CD4-positive, alpha-beta T cell treated with Interferon gamma for 1 hour (primary cell): Measurements from ENCODE around the gene PLEKHA6.
"Not testable (repeated sequence)": the region's sequence is repeated elsewhere in the genome, so short reads cannot be mapped to it uniquely, and the experiment has no call there.

ENCODE experiments used
- DNase-seq: peaks from one replicate; pipeline ENCODE4 v3.0.0-alpha.2; 2020

The PLEKHA6 gene

GRCh38 chr1:204258213-204259115 is 101.3 kb downstream of the PLEKHA6 start:
- DNase-seq: peak; percentile 10

DNA sequence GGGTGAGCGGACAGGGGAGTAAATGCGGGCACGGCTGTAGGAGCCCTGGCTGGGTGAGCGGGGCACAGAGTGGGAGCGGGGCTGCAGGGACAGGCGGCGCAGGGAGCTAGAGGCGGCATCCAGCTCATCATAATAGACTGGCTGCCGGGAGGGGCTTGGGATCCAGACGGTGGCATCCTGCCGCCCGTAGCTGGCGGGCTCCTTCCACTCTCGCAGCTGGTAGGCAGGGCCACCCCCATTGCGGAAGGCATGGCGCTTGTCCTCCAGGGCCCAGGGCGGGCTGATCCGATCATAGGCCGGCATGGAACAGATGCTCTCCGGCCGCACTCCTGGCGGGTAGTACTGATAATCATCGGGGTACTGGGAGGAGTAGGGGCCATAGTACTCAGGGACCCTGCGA is 102.3 kb downstream of the PLEKHA6 start:
- no peak for DNase-seq

DNA sequence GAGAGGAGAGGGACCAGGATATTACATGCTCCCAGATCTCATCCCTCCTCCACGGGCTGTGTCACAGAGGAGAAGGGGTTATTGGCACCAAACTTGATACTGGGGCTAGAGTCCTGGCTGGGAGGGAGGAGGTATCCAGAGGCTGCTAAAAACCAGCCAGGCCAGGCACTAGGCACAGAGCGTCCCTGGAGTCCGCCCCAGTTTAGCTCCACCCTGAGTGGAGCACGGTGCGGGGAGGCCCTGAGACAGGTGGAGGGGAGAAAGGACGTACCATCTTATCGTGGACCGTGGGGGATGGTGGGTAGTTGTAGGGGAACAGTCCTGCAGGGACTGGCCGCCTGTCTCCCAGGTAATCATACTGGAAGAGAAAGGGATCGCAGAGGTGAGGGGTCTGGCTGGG is 103.2 kb downstream of the PLEKHA6 start:
- DNase-seq: no peak

- DNase-seq: no peak
Measured at GRCh38 chr1:204255966-204256365, 103.8 kb downstream of the PLEKHA6 start.

- no peak for DNase-seq
Measured at GRCh38 chr1:204255225-204255624, 104.5 kb downstream of the PLEKHA6 start.

DNA sequence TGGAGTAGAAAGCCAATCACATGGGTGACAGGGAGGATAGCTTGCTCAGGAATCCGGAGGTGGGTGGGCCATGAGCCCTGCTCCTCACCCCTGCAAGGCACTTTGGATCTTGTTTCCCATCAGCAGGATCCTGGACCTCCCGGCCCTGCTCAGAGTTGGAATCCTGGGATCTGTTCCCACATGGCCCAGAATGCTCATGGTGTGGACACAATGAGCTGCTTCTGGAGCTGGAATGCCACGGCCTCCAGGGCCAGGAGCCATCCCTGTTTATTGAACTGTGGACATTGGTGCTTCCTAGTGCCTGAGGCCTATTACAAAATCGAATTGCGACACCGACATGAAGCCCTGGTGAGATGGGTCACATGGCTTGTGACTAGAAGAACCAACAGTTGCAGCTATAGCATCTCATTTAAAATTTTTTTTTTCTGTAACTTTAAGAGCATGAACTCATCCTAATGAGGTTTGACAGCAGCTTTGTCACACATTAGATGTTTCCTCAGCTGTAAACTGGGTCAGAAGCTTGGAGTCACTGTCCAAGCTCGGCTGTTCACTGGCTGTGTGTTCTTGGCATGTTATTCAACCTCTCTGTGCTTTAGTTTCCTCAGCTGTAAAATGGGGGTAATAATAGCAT is 105.6 kb downstream of the PLEKHA6 start:
- DNase-seq: peak; percentile 13

GRCh38 chr1:204251926-204252689 is 107.6 kb downstream of the PLEKHA6 start:
- DNase-seq: no peak

DNA sequence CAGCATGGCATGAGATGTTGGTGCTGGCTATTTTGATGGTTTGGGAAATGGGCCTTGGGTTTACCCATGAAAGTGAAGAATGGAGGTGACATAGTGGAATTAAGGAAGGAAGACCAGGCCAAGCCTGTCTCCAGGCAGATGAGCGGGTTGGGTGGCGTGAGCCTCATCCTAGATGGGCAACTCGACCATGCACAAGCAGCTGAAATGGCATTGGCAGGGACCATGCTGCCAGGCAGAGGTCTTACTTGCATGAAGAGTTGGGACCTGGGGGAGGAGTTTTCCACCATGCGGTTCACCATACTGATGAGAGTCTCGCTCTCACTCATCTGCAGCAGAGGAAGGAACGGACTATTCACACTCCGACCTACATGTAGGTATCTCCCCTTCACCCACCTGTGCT is 108.4 kb downstream of the PLEKHA6 start:
- no peak for DNase-seq

GRCh38 chr1:204250428-204251030 is 109.2 kb downstream of the PLEKHA6 start:
- no peak for DNase-seq

DNA sequence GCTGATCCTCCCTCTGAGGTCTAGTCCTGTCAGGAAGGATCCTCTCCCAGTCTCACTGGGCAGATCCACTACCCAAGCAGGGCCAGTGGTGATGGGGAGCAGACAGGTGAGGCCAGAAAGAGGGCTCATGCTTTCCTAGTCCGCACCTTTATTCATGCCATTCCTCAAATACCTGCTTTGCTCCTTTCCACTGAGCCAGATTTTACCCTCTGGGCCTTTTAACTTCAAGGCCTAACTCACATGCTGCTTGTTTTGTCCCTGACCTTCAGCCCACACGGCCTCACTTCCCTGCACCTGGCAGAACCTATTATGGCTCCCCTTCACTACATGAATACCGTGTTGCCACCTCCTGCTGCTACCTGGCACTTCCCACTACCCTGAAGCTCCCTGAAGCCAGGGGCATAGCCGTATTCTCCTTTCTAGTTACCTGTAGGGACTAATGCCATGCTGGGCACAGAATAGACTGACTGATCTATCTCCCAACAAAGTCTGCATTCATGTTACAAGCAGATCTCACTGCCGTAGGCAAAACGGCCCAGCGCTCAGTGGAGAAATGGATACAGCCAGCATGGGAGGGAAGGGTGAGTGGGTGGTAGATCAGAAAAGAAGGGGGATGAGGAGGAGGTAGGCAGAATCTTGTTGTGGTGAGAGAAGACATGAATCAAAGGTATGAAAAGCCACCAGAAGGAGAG is 109.8 kb downstream of the PLEKHA6 start:
- no peak for DNase-seq

DNA sequence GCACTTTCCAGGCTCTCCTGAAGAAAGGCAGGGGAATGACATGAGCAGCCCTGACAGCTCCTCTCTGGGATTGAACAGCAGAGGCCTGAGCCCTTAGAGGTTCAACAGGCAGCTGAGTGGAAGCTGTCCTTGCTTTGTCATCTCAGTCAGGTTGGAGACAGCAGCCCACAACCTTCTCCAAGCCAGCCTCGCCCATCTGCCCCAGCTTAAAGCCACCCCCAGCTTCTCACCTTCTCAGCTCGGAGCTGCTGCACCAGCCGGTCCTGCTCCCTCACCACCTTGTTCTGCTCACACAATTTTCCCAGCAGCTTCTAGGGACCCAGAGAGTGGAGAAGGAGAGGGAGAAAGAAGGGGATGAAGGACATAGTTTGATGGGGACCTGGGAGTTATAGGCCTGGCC is 110.8 kb downstream of the PLEKHA6 start:
- no peak for DNase-seq

- no peak for DNase-seq
Measured at GRCh38 chr1:204246876-204247275, 112.9 kb downstream of the PLEKHA6 start.

DNA sequence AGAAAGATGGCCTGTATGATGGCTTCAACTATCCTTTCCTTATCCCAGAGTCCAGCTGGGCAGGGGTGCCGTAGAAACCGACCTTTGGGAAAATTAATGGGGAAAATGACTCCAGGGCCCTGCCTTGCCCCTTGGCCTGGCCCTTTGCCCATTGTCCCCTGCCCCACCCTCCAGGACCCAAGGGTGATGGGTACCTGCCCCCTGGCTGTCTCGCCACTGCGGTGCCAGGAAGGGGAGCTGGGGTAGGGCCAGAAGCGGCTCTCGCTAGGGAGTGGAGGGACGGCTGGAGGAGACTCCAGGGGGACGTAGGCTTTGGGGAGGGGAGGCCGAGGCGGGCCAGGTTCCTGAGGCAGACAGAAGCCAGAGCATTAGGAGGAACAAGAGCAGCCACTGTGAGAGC is 116.8 kb downstream of the PLEKHA6 start:
- no peak for DNase-seq

DNA sequence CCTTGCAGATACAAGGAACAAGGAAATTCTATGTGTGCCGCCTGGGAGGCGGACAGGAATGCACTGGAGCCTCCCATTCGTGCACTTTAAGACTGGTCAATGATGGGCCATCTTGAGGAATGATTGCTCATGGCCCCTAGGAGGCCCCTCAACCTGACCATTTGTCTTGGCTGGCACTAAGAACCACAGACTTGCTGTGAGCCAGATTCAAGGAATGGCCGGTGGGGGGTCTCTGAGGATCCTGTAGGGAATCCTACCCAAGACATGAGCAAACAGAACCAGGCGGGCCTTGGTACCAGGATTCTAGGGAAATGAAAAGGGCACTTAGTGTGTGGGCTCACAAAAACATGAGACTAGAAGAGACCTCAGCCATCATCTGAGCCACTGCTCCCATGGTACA is 117.8 kb downstream of the PLEKHA6 start:
- DNase-seq: no peak

DNA sequence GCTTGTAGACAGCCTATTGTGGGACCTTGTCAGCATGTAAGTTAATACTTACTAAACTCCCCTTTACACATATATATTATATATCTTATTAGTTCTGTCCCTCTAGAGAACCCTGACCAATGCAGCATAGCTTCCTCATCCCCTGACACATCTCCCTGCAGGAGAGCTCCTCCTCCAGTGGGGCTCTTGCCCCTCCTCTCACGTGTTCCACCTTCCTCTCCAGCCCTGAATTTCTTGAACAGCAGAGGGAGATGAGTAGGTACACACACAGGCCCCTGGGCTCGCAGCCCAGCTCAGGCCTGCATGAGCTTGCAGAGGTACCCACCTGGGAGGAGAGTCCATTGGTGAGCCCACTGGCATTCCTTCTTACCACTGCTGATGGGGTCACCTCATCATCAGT is 118.7 kb downstream of the PLEKHA6 start:
- DNase-seq: no peak

GRCh38 chr1:204240233-204240632 is 119.5 kb downstream of the PLEKHA6 start:
- DNase-seq: no peak

DNA sequence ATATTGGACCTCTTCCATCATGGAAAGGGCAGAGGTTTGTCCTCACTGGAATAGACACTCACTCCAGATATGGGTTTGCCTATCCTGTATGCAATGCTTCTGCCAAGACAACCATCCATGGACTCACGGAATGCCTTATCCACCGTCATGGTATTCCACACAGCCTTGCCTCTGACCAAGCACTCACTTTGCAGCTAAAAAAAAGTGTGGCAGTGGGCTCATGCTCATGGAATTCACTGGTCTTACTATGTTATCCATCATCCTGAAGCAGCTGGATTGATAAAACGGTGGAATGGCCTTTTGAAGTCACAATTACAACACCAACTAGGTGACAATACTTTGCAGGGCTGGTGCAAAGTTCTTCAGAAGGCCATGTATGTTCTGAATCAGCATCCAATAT is 120.3 kb downstream of the PLEKHA6 start:
- DNase-seq: not testable (repeated sequence)

DNA sequence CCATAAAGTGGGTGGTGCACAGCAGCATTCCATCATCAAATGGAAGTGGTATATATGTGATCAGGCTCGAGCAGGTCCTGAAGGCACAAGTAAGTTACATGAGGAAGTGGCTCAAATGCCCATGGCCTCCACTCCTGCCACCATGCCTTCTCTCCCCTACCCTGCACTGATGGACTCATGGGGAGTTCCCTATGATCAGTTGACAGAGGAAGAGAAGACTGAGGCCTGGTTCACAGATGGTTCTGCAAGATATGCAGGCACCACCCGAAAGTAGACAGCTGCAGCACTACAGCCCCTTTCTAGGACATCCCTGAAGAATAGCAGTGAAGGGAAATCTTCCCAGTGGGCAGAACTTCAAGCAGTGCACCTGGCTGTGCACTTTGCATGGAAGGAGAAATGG is 121.2 kb downstream of the PLEKHA6 start:
- not testable (repeated sequence) for DNase-seq

- not testable (repeated sequence) for DNase-seq
Measured at GRCh38 chr1:204237515-204237914, 122.2 kb downstream of the PLEKHA6 start.

- no peak for DNase-seq
Measured at GRCh38 chr1:204232526-204232925, 127.2 kb downstream of the PLEKHA6 start.

GRCh38 chr1:204230211-204230610 is 129.5 kb downstream of the PLEKHA6 start:
- no peak for DNase-seq

DNA sequence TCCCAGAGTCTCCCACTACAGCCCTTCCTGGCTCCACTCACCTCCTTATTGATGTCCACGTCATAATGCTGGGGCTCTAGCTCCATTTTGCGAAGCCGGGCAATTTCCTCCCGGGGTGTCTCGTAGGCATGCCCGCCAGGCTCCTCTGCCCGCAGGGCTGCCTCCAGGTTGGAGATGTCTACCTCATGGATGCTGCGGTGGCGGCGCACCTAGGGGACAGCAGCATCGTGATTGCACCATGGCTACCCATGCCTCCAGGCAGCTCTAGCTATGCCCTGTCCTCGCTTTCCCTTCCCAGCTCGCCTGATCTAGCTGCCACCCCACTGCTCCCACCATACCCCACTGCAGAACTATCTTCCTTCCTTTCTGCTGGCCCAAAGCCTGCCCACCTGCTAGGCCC is 130.8 kb downstream of the PLEKHA6 start:
- no peak for DNase-seq
